ENCODE data around the gene DAPK2.

GRCh38 chr15:64009798-64010261 lies 36.5 kb downstream of the DAPK2 start:
- TF ChIP-seq GATA3 (IDR thresholded peaks at IDR 0.05; ENCODE audit: low read depth, low read length): no peak
- TF ChIP-seq GATA2 (IDR thresholded peaks at IDR 0.05; ENCODE audit: low read depth, low read length): no peak

Data from SH-SY5Y (cell line).